H1 (cell line): Measurements from ENCODE around the gene EMP2. TPM values are rescaled to one million over a fixed set of nuclear protein-coding genes. Genes with fewer than 3 reads are reported as not detected.

ENCODE experiments used
- CTCF ChIA-PET: fragments of 300-600 bp; sonication (Branson Sonifier 250); formaldehyde crosslinking; loops from one replicate; lab custom pipeline; 2021; ENCODE audit not compliant: partially characterized antibody; lab: Charles Lee
- POLR2A ChIA-PET: fragments of 300-600 bp; sonication (Branson Sonifier 250); formaldehyde crosslinking; loops from one replicate; lab custom pipeline; 2021; ENCODE audit warnings: inconsistent platforms; ENCODE audit not compliant: partially characterized antibody; lab: Charles Lee
- DNase-seq, 2 experiments: peaks; one replicate each; pipeline versions ENCODE4 v3.0.0 to v3.0.0-alpha.2; 2010 to 2022; ENCODE audit warnings: low spot score in 2 of 2, low read depth in 1 of 2, mixed read lengths in 1 of 2
- FAIRE-seq: peaks from 2 replicates; lab custom pipeline; 2011; peaks lifted over from hg19 to GRCh38; lab: Jason Lieb, UNC
- H2AFZ ChIP-seq: 2 replicates; pipeline ENCODE4 v1.8.1; 2012; ENCODE audit warnings: low read length, inconsistent platforms
- H2AK5ac ChIP-seq: 2 replicates; pipeline ENCODE4 v1.6.1; 2013; ENCODE audit warnings: low read depth, low read length
- H2BK120ac ChIP-seq: replicated peaks from 2 replicates; pipeline ENCODE3; 2013; ENCODE audit warnings: low read depth, low read length, inconsistent platforms
- H2BK12ac ChIP-seq: 2 replicates; pipeline ENCODE4 v1.6.1; 2013; ENCODE audit warnings: low read depth, low read length
- H2BK15ac ChIP-seq: 2 replicates; pipeline ENCODE4 v1.6.1; 2013; ENCODE audit warnings: low read length
- H2BK20ac ChIP-seq: 2 replicates; pipeline ENCODE4 v1.6.1; 2013; ENCODE audit warnings: low read length
- H2BK5ac ChIP-seq: 2 replicates; pipeline ENCODE4 v1.6.1; 2013; ENCODE audit warnings: low read depth, low read length
- H3K14ac ChIP-seq: 2 replicates; pipeline ENCODE4 v1.6.1; 2013; ENCODE audit warnings: inconsistent platforms; ENCODE audit not compliant: insufficient read length
- H3K18ac ChIP-seq: 2 replicates; pipeline ENCODE4 v1.6.1; 2013; ENCODE audit warnings: low read length; ENCODE audit errors: extremely low read depth
- H3K23ac ChIP-seq: 2 replicates; pipeline ENCODE4 v1.6.1; 2013; ENCODE audit warnings: inconsistent platforms; ENCODE audit not compliant: insufficient read length
- H3K23me2 ChIP-seq: 2 replicates; pipeline ENCODE4 v1.6.1; 2013; ENCODE audit warnings: low read depth, low read length
- H3K27ac ChIP-seq: 2 replicates; pipeline ENCODE4 v1.6.1; 2011; ENCODE audit warnings: low read depth, low read length, inconsistent platforms
- H3K27me3 ChIP-seq, 4 experiments: replicated peaks in 1 of 4; 1 replicate in 1 of 4; 2 replicates in 3 of 4; pipeline versions ENCODE4 v1.6.1 to v1.8.1; 2011 to 2013; ENCODE audit warnings: low read length in 3 of 4, mild to moderate bottlenecking in 3 of 4, inconsistent platforms in 2 of 4, mixed read lengths in 2 of 4, moderate library complexity in 1 of 4; ENCODE audit not compliant: control insufficient read depth in 3 of 4, insufficient read depth in 3 of 4; ENCODE audit errors: extremely low read depth in 1 of 4
- H3K36me3 ChIP-seq, 4 experiments: 2 replicates each; pipeline versions ENCODE4 v1.6.1 to v1.8.1; 2011 to 2013; ENCODE audit warnings: mild to moderate bottlenecking in 4 of 4, low read length in 3 of 4, moderate library complexity in 2 of 4, control low read depth in 1 of 4, inconsistent platforms in 1 of 4; ENCODE audit not compliant: insufficient read depth in 4 of 4, control insufficient read depth in 2 of 4
- H3K4ac ChIP-seq: replicated peaks from 2 replicates; pipeline ENCODE3; 2013; ENCODE audit warnings: low read length, low read depth, mixed read lengths, inconsistent platforms; ENCODE audit not compliant: insufficient read length
- H3K4me1 ChIP-seq, 4 experiments: replicated peaks in 1 of 4; 1 replicate in 1 of 4; 2 replicates in 3 of 4; pipeline versions ENCODE4 v1.6.1 to v1.8.1; 2011 to 2013; ENCODE audit warnings: low read length in 3 of 4, inconsistent platforms in 2 of 4, mixed read lengths in 1 of 4; ENCODE audit not compliant: insufficient read depth in 4 of 4, control insufficient read depth in 3 of 4
- H3K4me2 ChIP-seq, 2 experiments: 2 replicates each; pipeline versions ENCODE4 v1.6.1 to v1.8.1; 2011 to 2013; ENCODE audit warnings: low read depth in 2 of 2, low read length in 2 of 2, control low read depth in 1 of 2, inconsistent platforms in 1 of 2, mild to moderate bottlenecking in 1 of 2; ENCODE audit not compliant: insufficient read depth in 1 of 2
- H3K4me3 ChIP-seq, 4 experiments: fragments of 200-600, 300-600 bp in 1 of 4; sonication (generic), shearing (Covaris generic), sonication (Bioruptor Twin) in 1 of 4; 2 replicates each; pipeline versions ENCODE4 v1.5.1 to v1.8.1; 2011 to 2016; ENCODE audit warnings: low read length in 4 of 4, low read depth in 3 of 4, control low read depth in 2 of 4, inconsistent platforms in 2 of 4, mild to moderate bottlenecking in 2 of 4, mixed read lengths in 1 of 4, moderate library complexity in 1 of 4; ENCODE audit not compliant: insufficient read depth in 2 of 4; ENCODE audit errors: extremely low read depth in 1 of 4
- H3K56ac ChIP-seq: replicated peaks from 2 replicates; pipeline ENCODE3; 2013; ENCODE audit warnings: low read depth, mild to moderate bottlenecking, mixed read lengths, low read length, inconsistent platforms; ENCODE audit not compliant: insufficient read length
- H3K79me1 ChIP-seq: 2 replicates; pipeline ENCODE4 v1.6.1; 2013; ENCODE audit warnings: low read depth, low read length, control low read depth
- H3K79me2 ChIP-seq, 2 experiments: 2 replicates each; pipeline versions ENCODE4 v1.6.1 to v1.8.1; 2012 to 2013; ENCODE audit warnings: low read length in 2 of 2, mild to moderate bottlenecking in 2 of 2, inconsistent platforms in 1 of 2; ENCODE audit not compliant: insufficient read depth in 2 of 2, control insufficient read depth in 1 of 2
- H3K9ac ChIP-seq, 4 experiments: replicated peaks in 1 of 4; 1 replicate in 1 of 4; 2 replicates in 3 of 4; pipeline versions ENCODE4 v1.6.1 to v1.8.1; 2011 to 2013; ENCODE audit warnings: low read depth in 3 of 4, low read length in 3 of 4, control low read depth in 2 of 4, mild to moderate bottlenecking in 2 of 4, moderate library complexity in 2 of 4, inconsistent platforms in 1 of 4; ENCODE audit errors: extremely low read depth in 1 of 4
- H3K9me3 ChIP-seq, 2 experiments: 2 replicates each; pipeline versions ENCODE4 v1.6.1 to v1.8.1; 2012 to 2013; ENCODE audit warnings: mild to moderate bottlenecking in 2 of 2, moderate library complexity in 2 of 2, control low read depth in 1 of 2, inconsistent platforms in 1 of 2, low read depth in 1 of 2, low read length in 1 of 2, mixed read lengths in 1 of 2; ENCODE audit not compliant: insufficient read depth in 2 of 2
- H4K20me1 ChIP-seq, 2 experiments: replicated peaks in 1 of 2; 2 replicates each; pipeline versions ENCODE3 to v1.8.1; 2011 to 2013; ENCODE audit warnings: inconsistent platforms in 2 of 2, low read length in 2 of 2, mild to moderate bottlenecking in 1 of 2; ENCODE audit not compliant: insufficient read depth in 2 of 2, control insufficient read depth in 1 of 2
- H4K5ac ChIP-seq: 2 replicates; pipeline ENCODE4 v1.6.1; 2013; ENCODE audit warnings: low read length, low read depth, mixed read lengths, inconsistent platforms; ENCODE audit not compliant: insufficient read length
- H4K8ac ChIP-seq: 2 replicates; pipeline ENCODE4 v1.8.0; 2013; ENCODE audit warnings: mild to moderate bottlenecking, moderate library complexity, low read length, inconsistent platforms; ENCODE audit not compliant: insufficient read depth; ENCODE audit errors: extremely low read depth
- H4K91ac ChIP-seq: replicated peaks from 2 replicates; pipeline ENCODE3; 2013; ENCODE audit warnings: low read length, mixed read lengths, inconsistent platforms; ENCODE audit not compliant: insufficient read length
- CTBP2 ChIP-seq: IDR thresholded peaks from 2 replicates; pipeline ENCODE4 v1.7.0; 2011; ENCODE audit warnings: borderline replicate concordance, mild to moderate bottlenecking, moderate library complexity, mixed read lengths, low read length; ENCODE audit not compliant: insufficient read depth, insufficient read length
- KDM4A ChIP-seq: IDR thresholded peaks from one replicate; pipeline ENCODE4 v1.7.1; 2012; ENCODE audit warnings: low read depth, mild to moderate bottlenecking, moderate library complexity, low read length, inconsistent platforms; ENCODE audit not compliant: severe bottlenecking
- NRF1 ChIP-seq: IDR thresholded peaks from 2 replicates; pipeline ENCODE4 v1.6.1; 2011; ENCODE audit warnings: mild to moderate bottlenecking, low read depth, low read length, improper control_type of control experiment
- POU5F1 ChIP-seq: IDR thresholded peaks from 2 replicates; pipeline ENCODE4 v1.6.1; 2011; ENCODE audit warnings: low read depth, mild to moderate bottlenecking, low read length, moderate library complexity
- SP2 ChIP-seq: IDR thresholded peaks from 2 replicates; pipeline ENCODE4 v1.6.1; 2012; ENCODE audit warnings: mild to moderate bottlenecking, low read length, inconsistent platforms
- SRF ChIP-seq: IDR thresholded peaks from 2 replicates; pipeline ENCODE4 v1.6.1; 2011; ENCODE audit warnings: mild to moderate bottlenecking, low read depth, low read length, moderate library complexity
- TCF12 ChIP-seq: IDR thresholded peaks from 2 replicates; pipeline ENCODE4 v1.6.1; 2011; ENCODE audit warnings: low read depth, mild to moderate bottlenecking, low read length
- WGBS, 2 experiments: shearing (Covaris generic) in 1 of 2; methylation state at CpG; one replicate each; pipeline versions ENCODE4 v1.1.6 to v1.1.7; 2013 to 2015; ENCODE audit warnings: low lambda C conversion rate in 2 of 2, mixed read lengths in 2 of 2, inconsistent platforms in 1 of 2, low coverage in 1 of 2, missing lambda C conversion rate in 1 of 2; ENCODE audit not compliant: insufficient replicate concordance in 2 of 2, insufficient coverage in 1 of 2, insufficient read length in 1 of 2; ENCODE audit errors: extremely low coverage in 1 of 2, missing lambda C conversion rate in 1 of 2; 5-methylcytosine and 5-hydroxymethylcytosine counted together
- polyA plus RNA-seq, 7 experiments: library from polyadenylated mRNA; depleted of rRNA in 3 of 7; stranded (reverse) in 5 of 7; unstranded in 2 of 7; fragments of >200 nt in 5 of 7; fragments of 200-250 nt in 2 of 7; gene quantifications; 1 replicate in 5 of 7; 2 replicates in 1 of 7; 4 replicates in 1 of 7; pipeline versions ENCODE4 v1.2.1 to v1.2.3, GENCODE V29; 2011 to 2013; ENCODE audit warnings: missing spikeins in 2 of 7, mixed read lengths in 2 of 7
- total RNA-seq: library from RNA; stranded (reverse); fragmentation: NEBNext Ultra II Directional; extraction: Animal tissue kit (Norgen Biotek cat#: 25700); gene quantifications from 2 replicates; pipeline ENCODE4 v1.2.1, GENCODE V29; 2021

The EMP2 gene
- total and polyA plus RNA-seq, 2 of the 8 experiments (the other 6 are each of a cell fraction or from before 2014, with no cell fraction given), result 22.6 to 23.3 TPM

- peak overlapping the region; percentile 45; the same call in 1 of the 2 replicates for H2AK5ac ChIP-seq
- H2AFZ ChIP-seq, result no peak overlapping the region
- no peak overlapping the region for H2BK120ac ChIP-seq
- H3K9ac ChIP-seq, result no peak overlapping the region
- no peak overlapping the region for H4K91ac ChIP-seq
- ChIA-PET CTCF (interaction anchor here (0.7 to 3.9 kb wide), 16 partner anchors 10 to 254 kb away, joined by 3 to 19 read pairs (median 4); partner anchors contain the start of gene EMP2), POLR2A (interaction anchor here (0.6 to 2.1 kb wide), 3 partner anchors 9 to 1208 kb away, joined by 3 to 7 read pairs (median 3); no protein-coding TSS in a partner anchor)
- WGBS, 2 experiments, result 83% methylated on average over 12 of the region's 12 CpGs; no CpG with 5 or more reads in 1 of the 2 experiments
- no peak overlapping the region for H4K5ac ChIP-seq
- FAIRE-seq (no peak), DNase-seq (no peak)
- H3K79me1 ChIP-seq, result no peaks in the 10 kb centered on the region
- no peak overlapping the region; the same call in 1 of the 2 replicates for H2BK12ac ChIP-seq
- H2BK15ac ChIP-seq, result 0 out of 2 replicates have a peak overlapping the region, but pooled peaks have one; percentile 65
- peak overlapping the region; percentile 10; the same call in 1 of the 2 replicates for H3K18ac ChIP-seq
- H3K23ac ChIP-seq, result no peak overlapping the region
- H4K20me1 ChIP-seq, result no peaks in the 10 kb centered on the region
- H3K23me2 ChIP-seq, result peaks cover 3% of the 10 kb centered on the region; the same call in 1 of the 2 replicates
- H3K9me3 ChIP-seq, result no peaks in the 10 kb centered on the region
- H3K27ac ChIP-seq, result no peak overlapping the region
- peak overlapping the region; percentile 54 to 74; a peak in 3 of 4 replicates for H3K4me2 ChIP-seq
- H4K8ac ChIP-seq, result no peak overlapping the region
- peak overlapping the region; percentile 68; the same call in 1 of the 2 replicates for H2BK20ac ChIP-seq
- H3K56ac ChIP-seq, result no peak overlapping the region
- H3K27me3 ChIP-seq, result peaks cover 0 to 6% (median 3%) of the 10 kb centered on the region in 4 experiments; a peak in 3 of 7 replicates
- no peak overlapping the region for H3K14ac ChIP-seq
- peaks cover 15 to 42% (median 27%) of the 10 kb centered on the region in 4 experiments for H3K4me1 ChIP-seq
- peak overlapping the region in 1 of 4 experiments; percentile 30; a peak in 1 of 8 replicates for H3K4me3 ChIP-seq
- no peak overlapping the region for H3K4ac ChIP-seq
- no peak overlapping the region for H2BK5ac ChIP-seq
- TF ChIP-seq SP2 (no peak), TCF12 (no peak), SRF (no peak), POU5F1 (no peak), CTBP2 (no peak), KDM4A (no peak), NRF1 (no peak)
- H3K36me3 ChIP-seq, result no peaks in the 10 kb centered on the region
- no peaks in the 10 kb centered on the region for H3K79me2 ChIP-seq
Measured at GRCh38 chr16:10617662-10618420, 37.4 kb upstream of the EMP2 start.
